CD4-positive, CD25-positive, alpha-beta regulatory T cell (primary cell): ENCODE measurements around the gene SEPTIN14. TPM values are rescaled to one million over a fixed set of nuclear protein-coding genes. Genes with fewer than 3 reads are reported as not detected.
"Not testable (repeated sequence)": the region's sequence is repeated elsewhere in the genome, so short reads cannot be mapped to it uniquely, and the experiment has no call there.

Experiments
- ATAC-seq, 2 donors: fragments of 150-1000 bp; cut with Tn5 transposase; one replicate each; pipeline ENCODE4 v1.10.0; 2021; ENCODE audit warnings: low read depth in 2 of 2, moderate number of reproducible peaks in 2 of 2, moderate library complexity in 1 of 2
- DNase-seq, 3 donors: peaks; one replicate each; pipeline versions ENCODE4 v3.0.0 to v3.0.0-alpha.2; 2012 to 2022; ENCODE audit warnings: mixed read lengths in 1 of 3
- H3K27ac ChIP-seq: one replicate; pipeline ENCODE4 v1.7.0; 2013; ENCODE audit warnings: mild to moderate bottlenecking, low read length; ENCODE audit not compliant: insufficient read depth, poor library complexity, severe bottlenecking
- H3K27me3 ChIP-seq: one replicate; pipeline ENCODE4 v1.7.0; 2013; ENCODE audit warnings: low read length; ENCODE audit not compliant: control insufficient read depth, insufficient read depth
- H3K36me3 ChIP-seq: one replicate; pipeline ENCODE4 v1.7.0; 2013; ENCODE audit warnings: mild to moderate bottlenecking, low read length, moderate library complexity; ENCODE audit not compliant: control insufficient read depth, insufficient read depth
- H3K4me1 ChIP-seq: 2 replicates; pipeline ENCODE4 v1.7.0; 2013; ENCODE audit warnings: mild to moderate bottlenecking, low read length; ENCODE audit not compliant: insufficient read depth, control insufficient read depth, poor library complexity, severe bottlenecking
- H3K4me3 ChIP-seq: one replicate; pipeline ENCODE4 v1.7.0; 2013; ENCODE audit warnings: low read depth, mild to moderate bottlenecking, low read length, moderate library complexity
- H3K9me3 ChIP-seq, 2 experiments: 1 replicate in 1 of 2; 2 replicates in 1 of 2; pipeline ENCODE4 v1.7.0; 2013; ENCODE audit warnings: low read length in 2 of 2, mild to moderate bottlenecking in 1 of 2, moderate library complexity in 1 of 2; ENCODE audit not compliant: control insufficient read depth in 2 of 2
- H3K27ac Mint-ChIP-seq, 3 donors: one replicate each; pipeline ENCODE4 v1.8.0; 2020 to 2022; ENCODE audit warnings: mild to moderate bottlenecking in 3 of 3, mixed read lengths in 3 of 3, moderate library complexity in 2 of 3
- H3K27me3 Mint-ChIP-seq: one replicate; pipeline ENCODE4 v1.8.0; 2022; ENCODE audit warnings: mild to moderate bottlenecking, mixed read lengths
- H3K36me3 Mint-ChIP-seq: one replicate; pipeline ENCODE4 v1.8.0; 2020; ENCODE audit warnings: mixed read lengths
- H3K4me1 Mint-ChIP-seq, 4 donors: one replicate each; pipeline ENCODE4 v1.8.0; 2020 to 2022; ENCODE audit warnings: mixed read lengths in 4 of 4, mild to moderate bottlenecking in 1 of 4
- H3K4me3 Mint-ChIP-seq, 4 donors: one replicate each; pipeline ENCODE4 v1.8.0; 2020 to 2022; ENCODE audit warnings: mild to moderate bottlenecking in 4 of 4, mixed read lengths in 4 of 4, moderate library complexity in 3 of 4
- H3K9me3 Mint-ChIP-seq, 7 donors: one replicate each; pipeline ENCODE4 v1.8.0; 2020 to 2022; ENCODE audit warnings: mixed read lengths in 7 of 7, mild to moderate bottlenecking in 3 of 7, moderate library complexity in 2 of 7
- polyA plus RNA-seq, 4 donors: library from polyadenylated mRNA; unstranded; fragments of 300-500 nt; fragmentation: Illumina TruSeq; gene quantifications; one replicate each; pipeline ENCODE4 v1.2.3, GENCODE V29; 2021
- total RNA-seq: library from RNA; stranded (reverse); gene quantifications from one replicate; pipeline ENCODE4 v1.2.3, GENCODE V29; 2022

The SEPTIN14 gene
- total and polyA plus RNA-seq, 5 donors from 2014 or later: not detected

DNA sequence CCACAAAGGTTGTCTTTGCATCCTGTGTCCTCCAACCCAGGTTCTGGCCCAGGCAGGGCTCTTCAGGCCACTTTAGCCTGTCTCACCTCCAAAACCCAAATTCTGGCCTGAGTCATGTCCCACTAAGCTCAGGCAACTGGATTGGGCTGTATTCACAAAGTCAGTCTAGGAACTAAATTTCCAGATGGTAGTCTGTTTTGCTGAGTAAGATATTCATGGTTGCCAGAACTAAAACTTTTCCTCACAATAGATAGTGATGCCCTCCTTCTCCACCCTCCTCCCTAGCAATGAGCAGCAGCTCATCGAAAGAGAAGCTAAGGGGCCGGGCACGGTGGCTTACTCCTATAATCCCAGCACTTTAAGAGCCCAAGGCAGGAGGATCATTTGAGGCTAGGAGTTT lies 21.8 kb upstream of the SEPTIN14 start:
- H3K4me3 Mint-ChIP-seq: peak overlapping the region in 3 of 4 donors; percentile 28 to 83 (median 77)
- H3K27ac Mint-ChIP-seq: no peak overlapping the region
- H3K4me1 Mint-ChIP-seq: peaks cover 0 to 11% (median 5%) of the 10 kb centered on the region in 4 donors
- H3K36me3 Mint-ChIP-seq: no peaks in the 10 kb centered on the region
- Histone ChIP-seq H3K4me1 (peaks cover 4% of the 10 kb centered on the region), H3K27me3 (no peaks in the 10 kb centered on the region), H3K27ac (no peak overlapping the region), H3K4me3 (no peak overlapping the region), H3K36me3 (no peaks in the 10 kb centered on the region), H3K9me3 (no peaks in the 10 kb centered on the region)
- H3K27me3 Mint-ChIP-seq: peaks cover 4% of the 10 kb centered on the region
- no peaks in the 10 kb centered on the region for H3K9me3 Mint-ChIP-seq
- DNase-seq (no peak), ATAC-seq (no peak)

DNA sequence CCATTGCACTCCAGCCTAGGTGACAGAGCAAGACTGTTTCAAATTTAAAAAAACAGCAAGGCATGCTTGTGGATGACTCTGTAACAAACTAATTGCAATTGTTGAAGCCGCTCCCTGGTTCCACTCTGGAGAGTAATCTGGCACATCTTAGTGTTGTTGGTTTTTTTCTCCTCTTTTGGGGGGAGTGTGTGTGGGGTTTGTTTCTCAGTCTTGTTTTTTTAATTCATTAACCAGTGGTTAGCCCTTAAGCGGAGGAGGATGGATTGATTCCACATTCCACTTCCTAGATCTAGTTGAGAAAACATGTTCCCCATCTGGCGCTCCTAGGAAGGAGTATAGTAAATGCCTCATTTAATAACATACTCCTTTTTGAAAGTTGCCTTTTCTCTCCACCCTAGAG lies 16.1 kb upstream of the SEPTIN14 start:
- H3K36me3 ChIP-seq: no peaks in the 10 kb centered on the region
- peaks cover 0 to 4% (median 0%) of the 10 kb centered on the region in 4 donors for H3K4me1 Mint-ChIP-seq
- H3K4me1 ChIP-seq: no peaks in the 10 kb centered on the region
- H3K27ac Mint-ChIP-seq: no peak overlapping the region
- no peaks in the 10 kb centered on the region for H3K9me3 Mint-ChIP-seq
- no peaks in the 10 kb centered on the region for H3K9me3 ChIP-seq
- no peak overlapping the region for H3K4me3 Mint-ChIP-seq
- H3K36me3 Mint-ChIP-seq: no peaks in the 10 kb centered on the region
- no peak for ATAC-seq
- DNase-seq: no peak
- peaks cover 4% of the 10 kb centered on the region for H3K27me3 Mint-ChIP-seq
- H3K27ac ChIP-seq: no peak overlapping the region
- H3K4me3 ChIP-seq: no peak overlapping the region
- H3K27me3 ChIP-seq: no peaks in the 10 kb centered on the region

DNA sequence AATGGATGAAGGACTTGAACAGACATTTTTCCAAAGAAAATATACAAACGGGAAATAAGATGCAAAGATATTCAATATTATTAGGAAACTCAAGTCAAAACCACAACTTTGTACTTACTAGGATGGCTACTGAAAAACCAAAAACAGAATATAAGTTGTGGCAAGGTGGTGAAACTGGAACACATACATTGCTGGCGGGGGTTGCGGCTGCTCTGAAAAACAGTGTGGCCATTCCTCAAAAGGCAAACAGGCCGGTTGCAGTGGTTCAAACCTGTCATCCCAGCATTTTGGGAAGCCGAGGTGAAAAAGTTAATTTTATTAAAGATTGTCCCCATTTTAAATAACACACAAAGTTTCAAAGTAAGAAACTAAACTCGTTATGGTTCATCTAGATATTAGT lies 14.8 kb upstream of the SEPTIN14 start:
- no peak overlapping the region for H3K27ac ChIP-seq
- H3K4me1 ChIP-seq: no peaks in the 10 kb centered on the region
- H3K27me3 ChIP-seq: no peaks in the 10 kb centered on the region
- no peak for DNase-seq
- H3K9me3 ChIP-seq: no peaks in the 10 kb centered on the region
- H3K4me3 ChIP-seq: no peak overlapping the region
- ATAC-seq: no peak
- H3K36me3 Mint-ChIP-seq: no peaks in the 10 kb centered on the region
- H3K27me3 Mint-ChIP-seq: peaks cover 4% of the 10 kb centered on the region
- H3K36me3 ChIP-seq: no peaks in the 10 kb centered on the region
- peak overlapping the region in 1 of 3 donors; percentile 3 for H3K27ac Mint-ChIP-seq
- peaks cover 0 to 4% (median 0%) of the 10 kb centered on the region in 4 donors for H3K4me1 Mint-ChIP-seq
- no peaks in the 10 kb centered on the region for H3K9me3 Mint-ChIP-seq
- H3K4me3 Mint-ChIP-seq: no peak overlapping the region

DNA sequence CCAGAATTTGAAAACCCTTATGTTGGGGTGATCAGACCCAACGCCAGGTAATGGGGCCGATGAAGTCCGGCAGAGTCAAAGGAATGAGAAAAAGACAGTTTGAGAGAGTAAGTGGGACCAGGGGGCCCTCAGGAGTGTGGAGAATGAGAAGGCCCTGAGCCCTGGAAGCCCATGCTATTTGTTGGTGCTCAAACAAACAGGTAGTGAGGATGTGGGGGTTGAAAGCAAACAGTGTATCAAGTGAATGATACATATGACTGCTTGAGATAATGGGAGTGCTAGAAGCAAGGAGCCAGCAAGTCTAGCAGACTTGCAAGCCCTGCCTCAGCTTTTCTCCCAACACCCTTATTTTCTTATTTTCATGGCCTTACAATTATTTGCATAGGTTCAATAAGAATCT lies 11.2 kb upstream of the SEPTIN14 start:
- Histone ChIP-seq H3K4me1 (no peaks in the 10 kb centered on the region), H3K27me3 (no peaks in the 10 kb centered on the region), H3K4me3 (no peak overlapping the region), H3K27ac (no peak overlapping the region), H3K36me3 (no peaks in the 10 kb centered on the region), H3K9me3 (no peaks in the 10 kb centered on the region)
- H3K36me3 Mint-ChIP-seq: no peaks in the 10 kb centered on the region
- peaks cover 0 to 4% (median 0%) of the 10 kb centered on the region in 4 donors for H3K4me1 Mint-ChIP-seq
- ATAC-seq (no peak), DNase-seq (no peak)
- H3K27me3 Mint-ChIP-seq: no peaks in the 10 kb centered on the region
- peak overlapping the region in 1 of 4 donors; percentile 44 for H3K4me3 Mint-ChIP-seq
- peaks cover 0 to 4% (median 0%) of the 10 kb centered on the region in 7 donors for H3K9me3 Mint-ChIP-seq
- no peak overlapping the region for H3K27ac Mint-ChIP-seq

DNA sequence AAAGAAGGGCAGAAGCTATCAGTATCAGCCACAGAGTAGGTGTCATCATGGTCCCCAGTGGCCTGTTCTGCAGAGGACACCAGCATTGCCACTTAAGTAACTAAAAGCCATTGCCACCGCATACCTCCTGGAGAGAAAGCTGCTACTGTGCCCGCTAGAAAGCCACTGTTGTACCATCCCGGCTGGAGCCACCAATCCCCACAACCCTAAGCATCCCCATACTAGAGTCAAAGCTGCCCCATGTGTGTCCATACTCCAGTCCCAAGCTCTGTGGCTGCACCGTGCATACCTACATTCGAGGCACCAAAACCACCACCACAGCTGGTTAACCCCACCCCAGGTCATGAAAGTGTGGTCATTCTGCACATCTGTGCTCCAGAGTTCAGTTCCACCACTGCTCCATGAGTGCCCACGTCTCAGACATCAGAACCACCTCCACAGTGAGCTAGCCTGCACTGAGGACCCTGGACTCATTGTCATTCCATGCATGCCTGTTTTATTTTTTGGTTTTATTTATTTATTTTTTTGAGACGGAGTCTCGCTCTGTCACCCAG lies 9.5 kb upstream of the SEPTIN14 start:
- H3K4me3 ChIP-seq: no peak overlapping the region
- no peaks in the 10 kb centered on the region for H3K36me3 Mint-ChIP-seq
- H3K9me3 ChIP-seq: no peaks in the 10 kb centered on the region
- H3K27ac ChIP-seq: no peak overlapping the region
- H3K27ac Mint-ChIP-seq: no peak overlapping the region
- peaks cover 0 to 4% (median 0%) of the 10 kb centered on the region in 7 donors for H3K9me3 Mint-ChIP-seq
- H3K4me1 ChIP-seq: no peaks in the 10 kb centered on the region
- no peak overlapping the region for H3K4me3 Mint-ChIP-seq
- ATAC-seq (no peak), DNase-seq (no peak)
- H3K27me3 ChIP-seq: no peaks in the 10 kb centered on the region
- no peaks in the 10 kb centered on the region for H3K27me3 Mint-ChIP-seq
- H3K4me1 Mint-ChIP-seq: no peaks in the 10 kb centered on the region
- H3K36me3 ChIP-seq: no peaks in the 10 kb centered on the region

DNA sequence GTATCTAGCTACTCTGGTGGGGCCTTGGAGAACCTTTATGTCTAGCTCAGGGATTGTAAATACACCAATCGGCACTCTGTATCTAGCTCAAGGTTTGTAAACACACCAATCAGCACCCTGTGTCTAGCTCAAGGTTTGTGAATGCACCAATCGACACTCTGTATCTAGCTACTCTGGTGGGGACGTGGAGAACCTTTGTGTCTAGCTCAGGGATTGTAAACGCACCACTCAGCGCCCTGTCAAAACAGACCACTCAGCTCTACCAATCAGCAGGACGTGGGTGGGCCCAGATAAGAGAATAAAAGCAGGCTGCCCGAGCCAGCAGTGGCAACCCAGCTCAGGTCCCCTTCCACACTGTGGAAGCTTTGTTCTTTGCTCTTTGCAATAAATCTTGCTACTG lies 6.4 kb upstream of the SEPTIN14 start:
- ATAC-seq, H3K4me3 ChIP-seq: not testable (repeated sequence)

DNA sequence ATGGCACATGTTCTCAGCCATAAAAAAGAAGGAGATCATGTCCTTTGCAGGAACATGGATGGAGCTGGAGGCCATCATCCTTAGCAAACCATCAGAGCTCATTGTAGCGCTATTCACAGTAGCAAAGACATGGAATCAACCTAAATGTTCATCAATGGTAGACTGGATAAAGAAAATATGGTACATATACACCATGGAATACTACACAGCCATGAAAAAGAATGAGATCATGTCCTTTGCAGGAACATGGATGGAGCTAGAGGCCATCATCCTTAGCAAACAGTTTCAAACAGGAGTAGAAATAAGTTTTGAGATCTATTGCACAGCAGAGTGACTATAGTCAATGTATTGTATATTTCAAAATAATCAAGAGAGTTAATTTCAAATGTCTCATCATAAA lies 17.4 kb downstream of the SEPTIN14 start:
- not testable (repeated sequence) for H3K4me3 ChIP-seq, H3K4me1 Mint-ChIP-seq, ATAC-seq, DNase-seq, H3K27ac ChIP-seq, H3K4me1 ChIP-seq, H3K4me3 Mint-ChIP-seq, H3K27me3 Mint-ChIP-seq, H3K9me3 Mint-ChIP-seq, H3K27me3 ChIP-seq, H3K36me3 Mint-ChIP-seq, H3K36me3 ChIP-seq, H3K9me3 ChIP-seq, H3K27ac Mint-ChIP-seq

More for the DNA sequence above, 6.4 kb upstream of the SEPTIN14 start:
- not testable (repeated sequence) for H3K9me3 Mint-ChIP-seq, H3K27ac Mint-ChIP-seq, H3K36me3 Mint-ChIP-seq, H3K27me3 Mint-ChIP-seq, H3K4me3 Mint-ChIP-seq, DNase-seq, H3K27ac ChIP-seq, H3K27me3 ChIP-seq, H3K4me1 ChIP-seq, H3K36me3 ChIP-seq, H3K9me3 ChIP-seq, H3K4me1 Mint-ChIP-seq

DNA sequence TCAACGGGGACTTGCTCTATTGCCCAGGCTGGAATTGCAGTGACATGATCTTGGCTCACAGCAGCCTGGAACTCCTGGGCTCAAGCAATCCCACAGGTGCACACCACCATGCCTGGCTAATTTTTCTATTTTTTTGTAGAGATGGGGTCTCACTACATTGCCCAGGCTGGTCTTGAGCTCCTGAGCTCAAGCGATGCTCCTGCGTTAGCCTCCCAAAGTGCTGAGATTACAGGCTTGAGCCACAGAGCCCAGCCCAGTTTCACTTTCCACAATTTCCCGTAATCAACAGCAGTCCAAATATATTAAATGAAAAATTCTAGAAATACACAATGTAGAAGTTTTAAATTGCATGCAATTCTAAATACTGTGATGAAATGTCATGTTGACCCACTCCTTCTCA lies 24.0 kb downstream of the SEPTIN14 start:
- Mint-ChIP-seq H3K4me3 (no peak overlapping the region), H3K9me3 (peaks cover 0 to 6% (median 0%) of the 10 kb centered on the region in 7 donors), H3K27me3 (no peaks in the 10 kb centered on the region), H3K36me3 (no peaks in the 10 kb centered on the region), H3K4me1 (no peaks in the 10 kb centered on the region), H3K27ac (no peak overlapping the region)
- Histone ChIP-seq H3K4me1 (no peaks in the 10 kb centered on the region), H3K27ac (no peak overlapping the region), H3K36me3 (no peaks in the 10 kb centered on the region), H3K9me3 (no peaks in the 10 kb centered on the region), H3K27me3 (no peaks in the 10 kb centered on the region), H3K4me3 (no peak overlapping the region)
- DNase-seq: no peak
- no peak for ATAC-seq
